ENCODE results near the gene RNF167. TPM values are rescaled to one million over a fixed set of nuclear protein-coding genes. Genes with fewer than 3 reads are reported as not detected.

RNF167 gene
- total RNA-seq, 3 donors from 2014 or later: 121 to 140 (median 129) TPM

- no peak for DNase-seq
- H3K4me3 Mint-ChIP-seq: peak overlapping the region; percentile 92
These were observed 46.3 kb downstream of the RNF167 start for GRCh38 chr17:4986403-4986802.

GRCh38 chr17:4986951-4987766 is 47.1 kb downstream of the RNF167 start, which contains the start of gene CAMTA2:
CAMTA2 (minus strand) TSS chr17:4987675; CDS start chr17:4986222, 1,453 bp downstream.
- H3K4me3 Mint-ChIP-seq: peak within 1 kb of the TSS; percentile 92
- no peaks in the 10 kb centered on the region for H3K27me3 Mint-ChIP-seq (ENCODE audit: low read depth)
- no peaks in the 10 kb centered on the region for H3K9me3 Mint-ChIP-seq
- peaks cover 39% of the 10 kb centered on the region for H3K4me1 Mint-ChIP-seq (ENCODE audit: low read depth)
- peak; percentile 93 for ATAC-seq
- H3K36me3 Mint-ChIP-seq (ENCODE audit: insufficient read depth): peaks cover 7% of the 10 kb centered on the region
- peak; percentile 85 for DNase-seq

More at GRCh38 chr17:4986403-4986802, 46.3 kb downstream of the RNF167 start:
- Mint-ChIP-seq H3K27me3 (ENCODE audit: low read depth) (no peaks in the 10 kb centered on the region), H3K9me3 (no peaks in the 10 kb centered on the region), H3K4me1 (ENCODE audit: low read depth) (peaks cover 40% of the 10 kb centered on the region), H3K36me3 (ENCODE audit: insufficient read depth) (peaks cover 3% of the 10 kb centered on the region)
- ATAC-seq: no peak

DNA sequence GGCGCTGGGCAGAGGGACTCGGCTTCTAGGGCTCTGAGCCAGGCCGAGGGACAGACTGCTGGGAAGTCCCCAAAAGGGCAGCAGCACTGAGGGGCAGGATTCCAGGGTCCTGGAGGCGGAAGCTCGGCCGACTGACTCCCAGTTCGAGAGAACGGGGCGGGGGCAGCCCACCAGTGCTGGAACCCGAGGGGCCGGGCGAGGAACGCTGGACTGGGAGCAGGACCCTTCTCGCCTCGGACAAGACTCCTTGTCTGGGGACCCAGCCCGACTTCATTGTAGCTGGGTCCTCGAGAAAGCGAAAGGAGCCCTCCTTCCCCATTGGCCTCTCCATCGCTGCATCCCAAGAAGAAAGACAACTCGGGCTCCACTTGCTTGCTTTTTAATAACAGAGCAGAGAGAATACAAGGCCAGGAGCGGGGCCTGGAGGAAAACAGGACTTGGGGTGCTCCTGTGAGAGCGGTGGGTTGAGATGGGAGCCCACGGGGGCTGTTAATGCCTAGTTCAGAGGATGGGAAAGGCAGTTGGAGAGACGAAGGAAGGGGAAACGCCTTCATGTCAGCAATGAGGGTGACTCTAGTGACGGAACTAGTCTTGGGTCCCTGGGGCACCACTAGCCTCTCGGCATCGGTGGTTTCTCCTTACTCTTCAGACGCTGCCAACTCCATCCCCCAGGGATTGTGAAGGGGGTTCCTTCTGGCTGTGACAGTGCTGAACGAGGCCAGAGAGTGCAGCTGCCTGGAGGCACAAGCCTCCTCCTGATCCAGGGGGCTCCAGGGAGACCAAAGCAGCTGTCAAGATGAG is 47.9 kb downstream of the RNF167 start:
- Mint-ChIP-seq H3K9me3 (no peaks in the 10 kb centered on the region), H3K36me3 (ENCODE audit: insufficient read depth) (peaks cover 4% of the 10 kb centered on the region), H3K4me1 (ENCODE audit: low read depth) (peaks cover 39% of the 10 kb centered on the region), H3K4me3 (peak overlapping the region; percentile 92), H3K27me3 (ENCODE audit: low read depth) (no peaks in the 10 kb centered on the region)
- DNase-seq: peak; percentile 21
- ATAC-seq: peak; percentile 18 to 19

DNA sequence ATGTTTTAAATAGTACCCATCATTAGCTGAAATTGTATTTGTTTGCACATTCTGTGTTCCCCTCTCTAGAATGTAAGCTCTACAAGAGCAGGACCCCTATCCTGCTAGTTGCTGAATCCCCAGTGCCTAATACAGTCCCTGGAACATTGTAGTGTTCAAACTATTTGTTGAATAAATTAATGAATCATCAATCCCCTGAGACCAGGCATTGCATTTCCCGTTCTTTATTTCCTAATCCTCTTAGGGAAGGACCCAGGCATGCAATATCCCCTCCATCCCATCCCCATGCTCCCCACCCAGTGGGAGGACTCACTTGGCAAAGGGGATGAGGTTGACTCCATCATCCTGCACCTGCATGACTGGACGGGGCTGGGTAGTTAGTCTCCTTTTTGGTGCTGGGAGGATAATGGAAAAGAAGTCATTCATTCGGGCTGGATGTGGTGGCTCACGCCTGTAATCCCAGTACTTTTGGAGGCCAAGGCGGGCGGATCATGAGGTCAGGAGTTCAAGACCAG is 54.1 kb downstream of the RNF167 start:
- DNase-seq: no peak
- H3K36me3 Mint-ChIP-seq (ENCODE audit: insufficient read depth): peaks cover 4% of the 10 kb centered on the region
- H3K27me3 Mint-ChIP-seq (ENCODE audit: low read depth): no peaks in the 10 kb centered on the region
- peaks cover 27% of the 10 kb centered on the region for H3K4me1 Mint-ChIP-seq (ENCODE audit: low read depth)
- H3K9me3 Mint-ChIP-seq: no peaks in the 10 kb centered on the region
- no peak overlapping the region for H3K4me3 Mint-ChIP-seq
- no peak for ATAC-seq

Other genes starting within 250 kb of the RNF167 start
- 100 to 1,000 TPM; 163 to 189 (median 188) TPM for gene PELP1, start 236.1 kb upstream of the RNF167 start, total RNA-seq
- 10 to 100 TPM; 89.7 to 99.4 (median 94.7) TPM for gene ARRB2, start 229.6 kb upstream of the RNF167 start, total RNA-seq
- gene MED11, start 208.8 kb upstream of the RNF167 start, total RNA-seq: 10 to 100 TPM; 19.6 to 21.6 (median 20.6) TPM
- gene ZMYND15, start 200.4 kb upstream of the RNF167 start, total RNA-seq: under 1 TPM in 1 of 3 donors, not detected in 2; 0.13 TPM
- 1 to 10 TPM in 2 of 3 donors, under 1 TPM in 1; 0.76 to 1.5 (median 1.3) TPM for gene CXCL16, start 200.3 kb upstream of the RNF167 start, total RNA-seq
- not detected for gene TM4SF5, start 168.4 kb upstream of the RNF167 start, total RNA-seq
- under 1 TPM in 1 of 3 donors, not detected in 2; 0.33 TPM for gene VMO1, start 153.9 kb upstream of the RNF167 start, total RNA-seq
- gene GLTPD2, start 151.3 kb upstream of the RNF167 start, total RNA-seq: not detected
- 100 to 1,000 TPM; 283 to 292 (median 291) TPM for gene PSMB6, start 144.1 kb upstream of the RNF167 start, total RNA-seq
- 10 to 100 TPM in 1 of 3 donors, 1 to 10 TPM in 2; 6.5 to 12.6 (median 8.9) TPM for gene PLD2, start 133.1 kb upstream of the RNF167 start, total RNA-seq
- gene MINK1, start 106.9 kb upstream of the RNF167 start, total RNA-seq: 10 to 100 TPM; 43.3 to 51.5 (median 45.1) TPM
- gene C17orf107, start 40.7 kb upstream of the RNF167 start, total RNA-seq: 1 to 10 TPM; 1.5 to 3.6 (median 2.7) TPM
- under 1 TPM; 0.18 to 0.71 (median 0.35) TPM for gene CHRNE, start 37.2 kb upstream of the RNF167 start, total RNA-seq
- gene GP1BA, start 8.0 kb upstream of the RNF167 start, total RNA-seq: under 1 TPM; 0.21 to 0.49 (median 0.25) TPM
- gene SLC25A11, start 222 bp upstream of the RNF167 start, total RNA-seq: 100 to 1,000 TPM in 1 of 3 donors, 10 to 100 TPM in 2; 89.7 to 102 (median 98.1) TPM
- gene PFN1, start 8.3 kb downstream of the RNF167 start, total RNA-seq: 1,000 to 10,000 TPM; 1,652 to 1,716 (median 1,674) TPM
- 10 to 100 TPM; 25.8 to 26.9 (median 26.0) TPM for gene ENO3, start 10.9 kb downstream of the RNF167 start, total RNA-seq
- 10 to 100 TPM; 47.7 to 67.4 (median 56.9) TPM for gene SPAG7, start 27.5 kb downstream of the RNF167 start, total RNA-seq
- gene CAMTA2, start 47.4 kb downstream of the RNF167 start, total RNA-seq: 100 to 1,000 TPM in 2 of 3 donors, 10 to 100 TPM in 1; 87.8 to 141 (median 101) TPM
- under 1 TPM in 2 of 3 donors, not detected in 1; 0.16 to 0.30 TPM for gene INCA1, start 57.3 kb downstream of the RNF167 start, total RNA-seq
- 10 to 100 TPM; 42.7 to 49.9 (median 49.4) TPM for gene KIF1C, start 57.7 kb downstream of the RNF167 start, total RNA-seq
- under 1 TPM in 1 of 3 donors, not detected in 2; 0.08 TPM for gene SLC52A1, start 95.2 kb downstream of the RNF167 start, total RNA-seq
- 1 to 10 TPM; 1.7 to 2.2 (median 1.8) TPM for gene ZFP3, start 138.2 kb downstream of the RNF167 start, total RNA-seq
- gene ZNF232, start 171.6 kb downstream of the RNF167 start, total RNA-seq: 10 to 100 TPM; 18.7 to 25.8 (median 21.3) TPM
- under 1 TPM in 2 of 3 donors, not detected in 1; 0.08 to 0.23 TPM for gene USP6, start 175.8 kb downstream of the RNF167 start, total RNA-seq